Glutamatergic neuron (in vitro differentiated cells): ENCODE measurements around the gene METTL15. TPM values are rescaled to one million over a fixed set of nuclear protein-coding genes. Genes with fewer than 3 reads are reported as not detected.
"Not testable (repeated sequence)": the region's sequence is repeated elsewhere in the genome, so short reads cannot be mapped to it uniquely, and the experiment has no call there.

Experiments
- DNase-seq: peaks from one replicate; pipeline ENCODE4 v3.0.0; 2022
- H3K27ac Mint-ChIP-seq: one replicate; pipeline ENCODE4 v1.8.0; 2020; ENCODE audit warnings: mild to moderate bottlenecking, mixed read lengths, inconsistent platforms; ENCODE audit not compliant: unreplicated experiment
- H3K27me3 Mint-ChIP-seq: one replicate; pipeline ENCODE4 v1.8.0; 2020; ENCODE audit warnings: mild to moderate bottlenecking, moderate library complexity, mixed read lengths, inconsistent platforms; ENCODE audit not compliant: unreplicated experiment
- H3K36me3 Mint-ChIP-seq: one replicate; pipeline ENCODE4 v1.8.0; 2020; ENCODE audit warnings: mild to moderate bottlenecking, mixed read lengths, inconsistent platforms; ENCODE audit not compliant: unreplicated experiment
- H3K4me1 Mint-ChIP-seq: one replicate; pipeline ENCODE4 v1.8.0; 2020; ENCODE audit warnings: mild to moderate bottlenecking, low read depth, mixed read lengths, inconsistent platforms; ENCODE audit not compliant: unreplicated experiment
- H3K4me3 Mint-ChIP-seq: one replicate; pipeline ENCODE4 v1.8.0; 2020; ENCODE audit warnings: mild to moderate bottlenecking, mixed read lengths, inconsistent platforms; ENCODE audit not compliant: unreplicated experiment
- H3K9me3 Mint-ChIP-seq: one replicate; pipeline ENCODE4 v1.8.0; 2020; ENCODE audit warnings: mild to moderate bottlenecking, moderate library complexity, mixed read lengths, inconsistent platforms; ENCODE audit not compliant: unreplicated experiment
- CTCF ChIP-seq: fragments of 200-600 bp; sonication (generic); IDR thresholded peaks from one replicate; pipeline ENCODE4 v1.5.0; 2021; ENCODE audit not compliant: partially characterized antibody, unreplicated experiment
- total RNA-seq: library from RNA; stranded (reverse); fragmentation: NEBNext Ultra II Directional; extraction: Animal tissue kit (Norgen Biotek cat#: 25700); gene quantifications from one replicate; pipeline ENCODE4 v1.2.1, GENCODE V29; 2021; ENCODE audit not compliant: unreplicated experiment

Gene METTL15
- total RNA-seq, 1 donor from 2014 or later = 8.2 TPM

GRCh38 chr11:28353991-28354390 is 245.8 kb downstream of the METTL15 start:
- DNase-seq = no peak
- Mint-ChIP-seq H3K4me1 (no peaks in the 10 kb centered on the region), H3K9me3 (no peaks in the 10 kb centered on the region), H3K27ac (no peak overlapping the region), H3K27me3 (no peaks in the 10 kb centered on the region), H3K4me3 (no peak overlapping the region), H3K36me3 (no peaks in the 10 kb centered on the region)
- TF ChIP-seq CTCF = no peak

GRCh38 chr11:28366549-28367346 is 258.6 kb downstream of the METTL15 start:
- Mint-ChIP-seq H3K27ac (no peak overlapping the region), H3K9me3 (no peaks in the 10 kb centered on the region), H3K27me3 (no peaks in the 10 kb centered on the region), H3K36me3 (peaks cover 9% of the 10 kb centered on the region), H3K4me3 (no peak overlapping the region), H3K4me1 (no peaks in the 10 kb centered on the region)
- no peak for TF ChIP-seq CTCF
- DNase-seq = no peak

GRCh38 chr11:28378095-28378494 is 269.9 kb downstream of the METTL15 start:
- not testable (repeated sequence) for H3K4me3 Mint-ChIP-seq, H3K27me3 Mint-ChIP-seq

More at GRCh38 chr11:28378095-28378494, 269.9 kb downstream of the METTL15 start:
- not testable (repeated sequence) for H3K4me1 Mint-ChIP-seq, H3K9me3 Mint-ChIP-seq, H3K36me3 Mint-ChIP-seq, H3K27ac Mint-ChIP-seq, DNase-seq

Other genes with a start within 250 kb of the METTL15 start
- 2.6 TPM for gene KIF18A, start 232 bp upstream of the METTL15 start, total RNA-seq